Stimulated activated memory B cell treated with anti-CD40 and anti-IgM and Interleukin-4, amounts not matched to agents 10 μg/mL and 1 μg/mL and 100 μg/mL, for 72 hours (primary cell): ENCODE measurements around the gene WDFY4.

Source experiments
- ATAC-seq: fragments of 150-1000 bp; cut with Tn5 transposase; 2 replicates; pipeline ENCODE4 v1.10.0; 2021
- H3K27ac Mint-ChIP-seq: one replicate; pipeline ENCODE4 v1.8.0; 2022; ENCODE audit warnings: mild to moderate bottlenecking, mixed read lengths
- H3K27me3 Mint-ChIP-seq: one replicate; pipeline ENCODE4 v1.8.0; 2022; ENCODE audit warnings: mixed read lengths
- H3K36me3 Mint-ChIP-seq: one replicate; pipeline ENCODE4 v1.8.0; 2022; ENCODE audit warnings: mixed read lengths
- H3K4me1 Mint-ChIP-seq: one replicate; pipeline ENCODE4 v1.8.0; 2022; ENCODE audit warnings: mixed read lengths
- H3K4me3 Mint-ChIP-seq: one replicate; pipeline ENCODE4 v1.8.0; 2022; ENCODE audit warnings: mild to moderate bottlenecking, moderate library complexity, mixed read lengths
- H3K9me3 Mint-ChIP-seq: one replicate; pipeline ENCODE4 v1.8.0; 2022; ENCODE audit warnings: mixed read lengths

Gene WDFY4

DNA sequence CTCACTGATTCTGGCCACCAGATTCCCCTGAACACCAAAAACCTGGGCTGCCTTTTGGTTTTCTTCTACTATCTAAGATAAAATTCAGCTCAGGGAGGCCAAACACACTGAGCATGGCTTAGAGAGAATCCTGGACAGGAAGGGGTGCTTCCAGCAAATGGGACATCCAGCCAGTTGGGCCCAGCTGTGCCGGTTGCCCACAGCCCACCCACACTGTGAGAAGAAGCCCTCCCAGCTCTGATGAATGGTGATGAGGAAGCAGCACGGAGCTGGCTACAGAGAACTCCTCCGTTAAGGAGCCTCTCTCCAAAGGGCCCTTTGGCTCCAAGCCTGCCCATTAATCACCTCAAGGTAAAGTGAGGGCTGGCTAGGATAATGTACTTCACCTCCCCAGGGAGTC, 239.1 kb downstream of the WDFY4 start:
- H3K4me1 Mint-ChIP-seq = no peaks in the 10 kb centered on the region
- H3K27ac Mint-ChIP-seq = no peak overlapping the region
- no peak overlapping the region for H3K4me3 Mint-ChIP-seq
- no peaks in the 10 kb centered on the region for H3K9me3 Mint-ChIP-seq
- H3K27me3 Mint-ChIP-seq = no peaks in the 10 kb centered on the region
- H3K36me3 Mint-ChIP-seq = peaks cover 57% of the 10 kb centered on the region
- ATAC-seq = no peak

DNA sequence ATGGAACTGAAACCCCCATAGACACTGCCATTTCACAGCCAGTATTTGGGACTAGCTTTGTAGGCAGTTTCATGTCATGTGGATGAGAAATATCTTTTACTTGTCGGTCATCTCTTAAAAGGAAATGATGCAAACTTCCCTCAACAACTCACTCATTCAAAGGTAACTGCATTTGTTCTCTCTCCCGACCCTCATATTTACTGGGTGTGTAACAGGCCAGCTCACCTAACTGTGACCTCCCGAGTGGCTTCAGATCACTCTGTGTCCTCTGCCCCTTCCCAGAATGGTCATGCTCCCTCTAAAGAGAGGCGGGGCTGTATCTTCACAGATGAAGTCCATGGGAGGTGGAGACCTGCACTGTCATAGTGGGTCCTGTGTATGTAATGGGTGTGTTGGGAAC, 240.3 kb downstream of the WDFY4 start:
- H3K27me3 Mint-ChIP-seq = no peaks in the 10 kb centered on the region
- peak overlapping the region; percentile 18 for H3K27ac Mint-ChIP-seq
- H3K4me1 Mint-ChIP-seq = no peaks in the 10 kb centered on the region
- H3K4me3 Mint-ChIP-seq = no peak overlapping the region
- no peaks in the 10 kb centered on the region for H3K9me3 Mint-ChIP-seq
- peaks cover 57% of the 10 kb centered on the region for H3K36me3 Mint-ChIP-seq
- ATAC-seq = no peak

DNA sequence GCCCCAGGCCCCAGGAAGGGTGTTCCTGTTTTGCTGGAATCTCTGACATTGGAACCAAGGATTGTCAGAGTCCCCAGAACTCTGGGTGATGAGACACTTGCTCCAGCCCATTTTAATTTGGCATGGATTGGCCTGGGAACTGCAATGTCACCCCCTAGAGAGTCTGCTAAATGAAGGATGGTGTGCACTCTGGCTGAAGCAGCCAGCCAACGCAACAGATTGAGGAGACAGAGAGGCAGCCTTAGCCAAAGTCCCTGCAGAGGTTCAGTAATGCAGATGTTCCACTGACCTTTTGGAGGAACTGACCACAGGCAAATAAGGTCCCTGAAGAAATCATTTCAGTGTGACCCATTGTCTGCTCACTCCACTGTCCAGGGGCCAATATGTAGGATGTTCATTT, 241.6 kb downstream of the WDFY4 start:
- no peak for ATAC-seq
- Mint-ChIP-seq H3K4me1 (no peaks in the 10 kb centered on the region), H3K27me3 (no peaks in the 10 kb centered on the region), H3K9me3 (no peaks in the 10 kb centered on the region), H3K4me3 (no peak overlapping the region), H3K27ac (no peak overlapping the region), H3K36me3 (peaks cover 62% of the 10 kb centered on the region)

DNA sequence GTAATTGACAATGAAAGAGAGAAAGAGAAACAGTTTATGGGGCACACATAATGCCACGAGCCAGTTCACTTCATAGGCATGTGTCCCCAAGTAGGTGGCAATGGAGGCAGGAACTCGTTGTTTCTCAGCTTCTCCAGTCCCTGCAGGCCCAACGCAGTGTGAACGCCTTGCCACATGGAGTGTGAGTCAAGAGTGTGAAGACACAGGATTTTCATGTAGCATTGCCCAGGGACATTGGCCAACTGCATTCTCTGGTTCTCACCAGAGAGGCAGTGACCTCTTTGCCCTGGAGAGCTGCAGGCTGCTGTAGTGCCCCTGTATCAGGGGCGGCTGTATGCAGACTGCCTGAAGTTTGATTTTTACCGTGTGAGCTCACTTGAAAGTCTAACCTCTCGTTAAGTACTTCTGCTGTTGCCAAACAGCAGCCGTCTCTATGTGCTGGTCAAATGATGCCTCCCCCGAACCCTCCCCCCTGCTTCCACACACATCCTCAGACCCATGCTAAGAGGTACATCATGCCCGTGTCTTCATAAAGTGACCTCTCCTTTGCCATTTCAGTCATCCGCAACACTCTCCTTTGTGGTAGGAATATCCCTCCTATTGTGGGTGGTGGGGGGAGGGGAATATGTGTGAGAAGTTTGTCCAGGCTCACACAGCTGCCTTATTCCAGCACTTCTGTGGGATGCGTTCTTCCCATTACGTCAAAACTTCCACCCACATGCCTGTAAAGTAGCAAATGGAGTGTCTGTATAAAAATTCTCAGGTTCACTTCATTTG, 242.3 kb downstream of the WDFY4 start:
- H3K27me3 Mint-ChIP-seq = no peaks in the 10 kb centered on the region
- no peak overlapping the region for H3K4me3 Mint-ChIP-seq

DNA sequence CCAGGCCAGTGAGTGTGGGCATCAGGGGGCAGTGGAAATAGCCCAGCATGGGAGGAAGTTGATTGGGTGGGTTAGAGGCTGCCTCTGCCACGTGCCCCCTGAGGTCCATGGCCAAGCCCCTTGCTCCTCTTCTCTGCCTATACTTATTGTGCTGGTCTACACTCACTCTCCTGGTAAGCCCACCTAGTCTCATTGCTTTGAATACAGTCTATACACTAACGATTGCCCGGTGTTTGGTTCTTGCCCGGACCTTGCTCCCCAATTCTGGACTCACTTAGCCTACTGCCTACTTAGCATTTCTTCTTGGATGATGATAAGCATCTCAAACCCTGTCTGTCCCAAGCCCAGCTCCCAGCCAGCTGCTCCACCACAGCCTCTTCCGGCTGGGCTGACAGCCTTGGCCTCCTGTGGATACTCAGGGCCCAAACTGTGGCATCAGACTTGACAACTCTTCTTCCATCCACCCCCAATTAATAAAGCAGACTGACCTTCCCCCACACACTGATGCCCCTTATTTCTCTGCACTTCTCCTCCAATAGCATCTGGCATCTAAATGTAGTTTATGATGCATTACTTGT, 244.8 kb downstream of the WDFY4 start:
- H3K9me3 Mint-ChIP-seq = no peaks in the 10 kb centered on the region
- H3K27me3 Mint-ChIP-seq = no peaks in the 10 kb centered on the region
- peaks cover 7% of the 10 kb centered on the region for H3K4me1 Mint-ChIP-seq
- peaks cover 58% of the 10 kb centered on the region for H3K36me3 Mint-ChIP-seq
- H3K27ac Mint-ChIP-seq = peak overlapping the region; percentile 9
- ATAC-seq = no peak
- no peak overlapping the region for H3K4me3 Mint-ChIP-seq

More for the DNA sequence above, 242.3 kb downstream of the WDFY4 start:
- no peak for ATAC-seq
- Mint-ChIP-seq H3K4me1 (no peaks in the 10 kb centered on the region), H3K36me3 (peaks cover 59% of the 10 kb centered on the region), H3K9me3 (no peaks in the 10 kb centered on the region), H3K27ac (no peak overlapping the region)

DNA sequence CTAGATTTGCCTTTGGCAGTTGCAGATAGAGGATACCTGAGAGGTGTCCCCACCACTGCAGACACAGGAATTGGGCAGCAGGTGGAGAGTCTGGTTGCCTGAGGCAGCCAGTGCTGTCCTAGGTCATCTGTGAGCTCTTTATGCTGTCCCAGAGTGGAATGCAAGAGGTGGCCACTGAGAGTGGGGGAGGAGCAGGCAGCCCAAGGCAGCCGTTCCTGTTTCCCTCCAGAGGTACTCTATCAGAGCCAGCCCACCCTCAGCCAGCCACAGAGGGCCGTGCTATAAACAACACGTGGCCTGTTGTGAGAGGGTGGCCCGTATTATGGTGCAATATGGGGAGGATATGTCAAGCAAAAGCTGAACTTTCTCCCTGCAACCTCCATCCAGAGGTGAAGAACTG, 246.5 kb downstream of the WDFY4 start:
- H3K4me1 Mint-ChIP-seq = peaks cover 7% of the 10 kb centered on the region

DNA sequence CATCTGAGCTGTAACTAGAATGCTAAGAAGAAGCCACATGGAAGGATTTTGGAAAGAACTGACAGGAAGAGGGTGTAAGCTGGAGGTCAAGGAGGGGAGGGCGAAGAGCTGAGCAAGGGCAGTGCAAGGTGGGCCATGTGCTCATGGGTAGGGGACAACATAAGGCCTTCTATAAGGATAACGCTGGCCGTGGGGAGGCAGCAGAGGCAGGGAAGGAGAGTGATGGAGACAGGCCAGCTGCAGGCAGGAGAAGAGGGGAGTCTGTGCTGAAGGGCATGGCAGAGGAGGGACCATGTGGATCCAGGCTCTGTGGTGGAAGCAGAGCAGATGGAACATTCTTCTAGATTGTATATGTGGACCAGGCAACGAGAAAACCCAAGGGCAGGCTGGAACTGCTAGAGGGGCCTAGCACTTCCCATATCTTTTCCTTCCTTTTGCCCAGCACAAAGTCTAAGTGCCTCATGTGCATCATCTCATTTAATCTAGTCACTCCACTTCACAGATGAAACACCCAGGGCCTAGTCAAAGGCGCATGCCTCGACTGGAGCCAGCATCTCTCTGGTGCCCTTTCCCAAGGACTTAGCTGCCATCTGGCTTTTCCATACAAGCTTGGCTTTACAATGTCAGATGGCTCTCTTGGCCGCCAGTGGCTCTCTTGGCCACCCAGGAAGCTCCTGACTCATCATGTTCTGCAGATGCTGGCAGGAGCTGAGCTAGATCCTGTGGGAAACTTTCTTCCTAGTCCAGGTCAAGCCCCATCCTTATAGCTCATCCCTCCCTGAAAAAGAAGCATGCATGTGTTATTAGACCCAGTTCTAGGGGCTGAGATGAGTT, 248.4 kb downstream of the WDFY4 start:
- H3K27ac Mint-ChIP-seq = peak overlapping the region; percentile 38
- H3K36me3 Mint-ChIP-seq = peaks cover 57% of the 10 kb centered on the region
- no peaks in the 10 kb centered on the region for H3K9me3 Mint-ChIP-seq
- no peak overlapping the region for H3K4me3 Mint-ChIP-seq
- H3K4me1 Mint-ChIP-seq = peaks cover 7% of the 10 kb centered on the region
- no peaks in the 10 kb centered on the region for H3K27me3 Mint-ChIP-seq
- ATAC-seq = no peak

More for the DNA sequence above, 246.5 kb downstream of the WDFY4 start:
- Mint-ChIP-seq H3K27me3 (no peaks in the 10 kb centered on the region), H3K27ac (peak overlapping the region; percentile 37), H3K9me3 (no peaks in the 10 kb centered on the region), H3K4me3 (no peak overlapping the region), H3K36me3 (peaks cover 57% of the 10 kb centered on the region)
- ATAC-seq = no peak

DNA sequence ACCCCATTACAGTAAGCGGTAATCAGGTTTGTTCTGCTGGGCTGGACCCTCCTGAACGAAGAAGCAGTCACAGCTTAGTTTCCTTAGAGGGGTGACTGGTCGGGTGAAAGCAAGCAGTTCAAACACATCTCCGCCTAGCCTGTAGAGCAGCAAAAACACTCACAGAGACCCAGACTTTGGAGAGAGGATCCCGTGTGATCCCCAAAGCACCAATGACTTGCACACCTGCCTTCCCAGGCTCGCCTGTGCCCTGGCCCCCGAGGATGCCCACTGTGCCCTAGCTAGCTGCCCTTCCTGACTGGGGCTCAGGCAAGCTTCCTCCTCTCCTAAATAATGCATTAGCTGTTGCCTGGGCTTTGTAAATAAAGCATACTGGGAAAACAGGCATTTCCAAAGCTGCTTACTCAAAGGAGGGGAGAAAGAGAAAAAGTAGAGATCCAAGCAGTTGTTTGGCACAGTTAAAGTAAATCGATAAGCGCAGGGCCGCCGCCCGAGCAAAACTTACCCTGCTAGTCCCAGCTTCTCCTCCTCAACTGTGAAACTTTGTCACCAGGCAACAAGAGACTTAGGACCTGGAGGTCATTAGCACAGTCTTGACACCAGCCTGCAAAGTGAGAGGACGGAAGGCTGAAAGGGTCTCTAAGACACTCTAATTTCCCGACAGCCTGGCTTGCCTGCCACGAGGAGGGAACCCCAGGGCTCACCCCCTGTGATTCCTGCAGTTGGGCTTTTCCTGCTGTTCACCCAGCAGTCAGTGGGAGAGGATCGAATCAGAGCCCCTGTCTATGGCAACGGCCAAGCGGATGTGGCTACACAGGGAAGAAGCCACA, 250.2 kb downstream of the WDFY4 start:
- Mint-ChIP-seq H3K4me1 (peaks cover 7% of the 10 kb centered on the region), H3K27me3 (no peaks in the 10 kb centered on the region), H3K4me3 (no peak overlapping the region), H3K27ac (peak overlapping the region; percentile 42), H3K9me3 (no peaks in the 10 kb centered on the region), H3K36me3 (peaks cover 59% of the 10 kb centered on the region)
- ATAC-seq = no peak

DNA sequence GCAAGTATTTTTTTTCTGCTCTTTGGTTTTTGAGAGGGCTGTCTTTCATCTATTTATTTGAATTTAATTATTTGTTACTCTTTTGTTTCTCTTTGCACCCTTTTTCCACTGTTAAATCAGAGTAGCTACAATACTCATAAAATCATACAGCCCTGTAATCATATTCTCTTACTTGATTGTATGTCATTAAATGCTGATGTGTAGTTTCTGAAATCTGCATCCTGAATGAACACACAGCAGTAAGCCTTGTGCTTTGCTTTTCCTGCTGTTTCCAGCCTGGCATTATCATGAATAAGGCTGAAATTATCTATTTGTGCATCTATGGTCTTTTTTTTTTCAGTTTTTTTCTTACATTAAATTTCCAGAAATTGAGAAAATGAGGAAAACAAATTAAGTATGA, 250.9 kb downstream of the WDFY4 start:
- Mint-ChIP-seq H3K4me1 (peaks cover 7% of the 10 kb centered on the region), H3K27ac (peak overlapping the region; percentile 42)

DNA sequence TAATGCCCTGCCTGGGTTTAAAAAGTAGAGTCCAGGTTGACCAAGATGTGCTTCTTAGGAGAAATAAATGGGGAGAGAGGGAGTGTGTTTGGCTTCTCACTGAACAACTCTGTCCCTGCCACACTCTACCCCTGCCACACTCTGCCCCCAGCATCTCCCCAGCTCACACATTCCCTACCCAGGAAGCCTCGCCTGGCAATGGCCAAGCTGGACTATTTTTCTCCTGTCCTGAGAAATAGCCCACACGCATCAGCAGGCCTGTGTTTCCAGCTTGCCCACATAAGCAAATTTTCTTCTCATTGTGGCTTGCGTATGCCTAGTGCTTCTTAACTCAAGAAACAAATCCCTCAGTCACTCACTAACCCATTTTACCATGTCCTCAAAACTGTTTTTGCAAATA, 253.1 kb downstream of the WDFY4 start:
- Mint-ChIP-seq H3K4me1 (no peaks in the 10 kb centered on the region), H3K27me3 (no peaks in the 10 kb centered on the region), H3K4me3 (no peak overlapping the region), H3K36me3 (peaks cover 64% of the 10 kb centered on the region), H3K27ac (peak overlapping the region; percentile 30), H3K9me3 (no peaks in the 10 kb centered on the region)
- no peak for ATAC-seq

More for the DNA sequence above, 250.9 kb downstream of the WDFY4 start:
- ATAC-seq = no peak
- Mint-ChIP-seq H3K27me3 (no peaks in the 10 kb centered on the region), H3K36me3 (peaks cover 59% of the 10 kb centered on the region), H3K4me3 (no peak overlapping the region), H3K9me3 (no peaks in the 10 kb centered on the region)

DNA sequence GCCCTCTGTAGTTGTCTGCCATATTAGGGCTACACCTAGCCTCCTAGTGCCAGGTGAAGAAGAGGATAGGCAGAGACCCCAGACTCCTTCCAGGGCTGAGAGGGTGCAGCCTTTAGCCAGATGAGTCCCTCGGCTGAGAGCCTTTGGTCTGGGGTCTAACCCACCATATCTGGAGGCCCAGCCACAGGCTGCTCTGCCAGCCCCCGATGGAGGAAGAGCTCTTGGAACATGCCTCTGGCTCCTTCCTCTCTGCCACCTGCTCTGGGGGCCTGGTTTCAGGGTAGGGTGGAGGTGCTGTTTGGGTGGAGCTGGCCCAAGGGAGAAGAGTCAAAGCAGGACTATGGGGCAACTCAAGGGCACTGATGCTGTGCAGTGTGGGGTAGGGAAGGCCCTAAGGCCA, 253.6 kb downstream of the WDFY4 start:
- ATAC-seq = no peak
- H3K27me3 Mint-ChIP-seq = no peaks in the 10 kb centered on the region
- H3K4me3 Mint-ChIP-seq = peak overlapping the region; percentile 28
- H3K27ac Mint-ChIP-seq = peak overlapping the region; percentile 30
- H3K36me3 Mint-ChIP-seq = peaks cover 66% of the 10 kb centered on the region
- H3K9me3 Mint-ChIP-seq = no peaks in the 10 kb centered on the region
- H3K4me1 Mint-ChIP-seq = no peaks in the 10 kb centered on the region

DNA sequence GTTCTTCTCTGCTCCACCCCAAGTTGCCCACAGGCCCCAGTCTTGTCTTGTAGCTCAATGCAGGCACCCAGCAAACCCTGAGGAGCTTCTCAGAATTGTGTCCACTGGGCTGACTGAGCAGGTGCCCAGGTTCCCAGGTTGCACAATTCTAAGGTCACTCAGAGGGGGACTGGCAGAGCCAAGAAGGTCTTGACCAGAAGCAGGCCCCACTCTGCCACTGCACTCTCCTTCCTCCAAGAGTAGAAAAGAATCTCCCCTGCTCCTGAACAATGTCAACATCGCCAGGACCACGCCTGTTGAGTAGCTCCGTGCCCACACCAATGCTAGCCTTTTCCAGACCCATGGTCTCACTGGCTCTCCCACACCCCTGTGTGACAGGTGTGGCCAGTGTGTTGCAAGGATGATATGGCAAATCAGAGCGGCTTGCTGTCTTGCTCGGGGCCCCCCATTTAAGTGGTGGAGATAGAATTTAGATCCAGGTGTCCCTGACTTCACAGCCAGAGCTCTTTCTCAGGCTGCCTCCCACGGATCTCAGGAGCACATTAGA, 254.4 kb downstream of the WDFY4 start:
- Mint-ChIP-seq H3K4me1 (no peaks in the 10 kb centered on the region), H3K4me3 (no peak overlapping the region), H3K27me3 (no peaks in the 10 kb centered on the region), H3K36me3 (peaks cover 72% of the 10 kb centered on the region), H3K27ac (peak overlapping the region; percentile 30), H3K9me3 (no peaks in the 10 kb centered on the region)
- no peak for ATAC-seq

DNA sequence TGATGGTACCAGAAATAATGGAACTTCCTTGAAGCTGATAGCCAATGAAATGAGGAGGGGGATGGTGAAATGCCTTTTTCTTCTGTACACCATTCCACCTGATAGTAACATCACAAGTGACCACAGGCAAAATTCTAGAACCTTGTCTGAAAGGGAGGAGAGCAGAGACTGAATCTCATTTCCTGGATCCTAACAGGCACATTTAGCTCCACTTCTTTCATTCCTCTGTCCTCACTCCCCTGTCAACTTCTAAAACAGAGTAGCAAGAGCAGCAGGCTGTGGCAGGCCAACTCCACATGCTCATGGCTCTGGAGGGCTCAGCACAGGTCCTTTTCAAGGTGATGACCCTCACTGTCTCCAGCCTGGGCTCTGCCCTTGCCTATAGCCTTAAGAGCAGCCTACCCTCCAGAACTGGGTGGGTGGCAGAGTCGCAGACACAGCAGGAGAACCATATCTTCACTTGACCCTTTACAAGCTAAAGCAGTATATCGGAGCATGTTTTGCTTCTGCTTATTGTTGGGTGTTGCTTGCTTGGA, 255.2 kb downstream of the WDFY4 start, which contains the start of gene LRRC18:
LRRC18 (minus strand) TSS at position 51 of the 536 bp plus-strand sequence. CDS start 25,685 bp downstream, outside the sequence.
- H3K9me3 Mint-ChIP-seq = no peaks in the 10 kb centered on the region
- no peaks in the 10 kb centered on the region for H3K27me3 Mint-ChIP-seq
- H3K4me3 Mint-ChIP-seq = no peak within 1 kb of the TSS
- H3K27ac Mint-ChIP-seq = peak within 1 kb of the TSS; percentile 30
- peaks cover 78% of the 10 kb centered on the region for H3K36me3 Mint-ChIP-seq
- no peak for ATAC-seq
- H3K4me1 Mint-ChIP-seq = no peaks in the 10 kb centered on the region

DNA sequence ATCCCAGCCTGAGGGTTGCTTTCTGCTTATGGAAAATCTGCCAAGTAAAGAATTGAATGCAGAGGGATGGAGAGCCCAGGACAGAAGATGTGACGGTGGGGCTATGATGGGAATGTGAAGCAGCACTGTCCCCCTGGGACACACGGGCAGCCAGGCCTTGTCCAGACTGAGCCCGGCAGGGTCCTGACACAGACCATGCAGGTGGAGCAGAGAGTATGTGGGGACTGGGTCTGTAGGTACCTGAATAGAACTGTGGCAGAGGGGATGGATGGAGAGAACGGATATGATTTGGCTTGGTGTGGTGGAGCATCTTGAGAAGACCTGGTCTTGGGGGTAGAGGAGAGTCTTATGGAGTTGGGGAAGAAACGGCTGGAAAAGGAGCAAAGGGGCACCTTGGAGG, 255.7 kb downstream of the WDFY4 start:
- no peak overlapping the region for H3K4me3 Mint-ChIP-seq
- H3K36me3 Mint-ChIP-seq = peaks cover 73% of the 10 kb centered on the region
- no peaks in the 10 kb centered on the region for H3K27me3 Mint-ChIP-seq
- no peaks in the 10 kb centered on the region for H3K9me3 Mint-ChIP-seq
- peak overlapping the region; percentile 10 for H3K27ac Mint-ChIP-seq
- no peaks in the 10 kb centered on the region for H3K4me1 Mint-ChIP-seq
- ATAC-seq = no peak
